GM23338 (cell line): ENCODE results near the gene UBE2H. TPM values are rescaled to one million over a fixed set of nuclear protein-coding genes. Genes with fewer than 3 reads are reported as not detected.
A peak's percentile ranks its signal among the peaks of the same experiment; 100 is the strongest.

ENCODE experiments used
- ATAC-seq: fragments of 200-7000 bp; cut with Tn5 transposase; 3 replicates; pipeline ENCODE4 v1.9.1; 2020
- DNase-seq: peaks from one replicate; pipeline ENCODE4 v3.0.0-alpha.2; 2015; ENCODE audit warnings: low spot score
- H2AFZ ChIP-seq: fragments of 200-600 bp; sonication (generic); 2 replicates; pipeline ENCODE4 v1.8.0; 2016; ENCODE audit warnings: antibody characterized with exemption, mild to moderate bottlenecking, moderate library complexity
- H3F3A ChIP-seq: fragments of 200-600 bp; sonication (generic); replicated peaks from 2 replicates; pipeline ENCODE4 v1.8.0; 2017; ENCODE audit warnings: antibody characterized with exemption, mixed run types, low read depth
- H3K27ac ChIP-seq: fragments of 200-600 bp; sonication (generic); 2 replicates; pipeline ENCODE4 v1.6.1; 2016; ENCODE audit warnings: low read depth
- H3K27me3 ChIP-seq: fragments of 200-600 bp; sonication (generic); 2 replicates; pipeline ENCODE4 v1.8.0; 2016; ENCODE audit warnings: mild to moderate bottlenecking, mixed run types, moderate library complexity; ENCODE audit not compliant: insufficient read depth
- H3K36me3 ChIP-seq: fragments of 200-600 bp; sonication (generic); 2 replicates; pipeline ENCODE4 v1.8.0; 2016; ENCODE audit warnings: mild to moderate bottlenecking; ENCODE audit not compliant: insufficient read depth
- H3K4me1 ChIP-seq: fragments of 200-600 bp; sonication (generic); 2 replicates; pipeline ENCODE4 v1.8.0; 2016; ENCODE audit warnings: mild to moderate bottlenecking, moderate library complexity; ENCODE audit not compliant: insufficient read depth
- H3K4me2 ChIP-seq: fragments of 200-600 bp; sonication (generic); 2 replicates; pipeline ENCODE4 v1.7.1; 2017; ENCODE audit warnings: mixed run types
- H3K4me3 ChIP-seq: fragments of 200-600 bp; sonication (generic); 2 replicates; pipeline ENCODE4 v1.6.1; 2016; ENCODE audit warnings: mixed run types
- H3K79me2 ChIP-seq: fragments of 200-600 bp; sonication (generic); replicated peaks from 2 replicates; pipeline ENCODE4 v1.8.0; 2017; ENCODE audit warnings: mild to moderate bottlenecking; ENCODE audit not compliant: insufficient read depth
- H3K9me2 ChIP-seq: fragments of 200-600 bp; sonication (generic); 2 replicates; pipeline ENCODE4 v1.8.0; 2017; ENCODE audit not compliant: insufficient read depth
- H4K20me1 ChIP-seq: fragments of 200-600 bp; sonication (generic); replicated peaks from 2 replicates; pipeline ENCODE4 v1.8.0; 2017; ENCODE audit warnings: mild to moderate bottlenecking; ENCODE audit not compliant: insufficient read depth
- H3K27ac Mint-ChIP-seq: 2 replicates; pipeline ENCODE4 v1.8.0; 2020; ENCODE audit warnings: inconsistent platforms, mild to moderate bottlenecking, moderate library complexity, mixed read lengths
- H3K27me3 Mint-ChIP-seq: 3 replicates; pipeline ENCODE4 v1.8.0; 2022; ENCODE audit warnings: low read depth, mild to moderate bottlenecking, moderate library complexity, mixed read lengths, inconsistent platforms; ENCODE audit not compliant: insufficient read depth, poor library complexity
- H3K36me3 Mint-ChIP-seq: 3 replicates; pipeline ENCODE4 v1.8.0; 2021; ENCODE audit warnings: low read depth, mild to moderate bottlenecking, inconsistent platforms, moderate library complexity, mixed read lengths
- H3K4me1 Mint-ChIP-seq: 3 replicates; pipeline ENCODE4 v1.8.0; 2020; ENCODE audit warnings: mild to moderate bottlenecking, inconsistent platforms, mixed read lengths
- H3K4me3 Mint-ChIP-seq: 3 replicates; pipeline ENCODE4 v1.8.0; 2021; ENCODE audit warnings: moderate library complexity, mild to moderate bottlenecking, inconsistent platforms, mixed read lengths
- H3K9me3 Mint-ChIP-seq: 3 replicates; pipeline ENCODE4 v1.8.0; 2020; ENCODE audit warnings: moderate library complexity, mild to moderate bottlenecking, inconsistent platforms, mixed read lengths
- CREB1 ChIP-seq: fragments of 250-450 bp; sonication (Bioruptor Pico); IDR thresholded peaks from 2 replicates; pipeline ENCODE4 v1.5.0; 2020; ENCODE audit warnings: low read depth, mild to moderate bottlenecking, moderate library complexity
- CTCF ChIP-seq, 2 experiments: fragments of 200-600 bp in 1 of 2; sonication (generic) in 1 of 2; conservative IDR thresholded peaks; 2 replicates each; pipeline versions ENCODE4 v1.5.1 to v1.6.1; 2016 to 2017; ENCODE audit warnings: antibody characterized with exemption in 2 of 2, low read depth in 2 of 2, mild to moderate bottlenecking in 2 of 2, moderate library complexity in 1 of 2
- EZH2 ChIP-seq: fragments of 200-600 bp; sonication (generic); IDR thresholded peaks from one replicate; pipeline ENCODE4 v1.8.0; 2017; ENCODE audit warnings: antibody characterized with exemption, mild to moderate bottlenecking, low read depth; ENCODE audit not compliant: unreplicated experiment
- NANOG ChIP-seq: IDR thresholded peaks from 2 replicates; pipeline ENCODE4 v1.6.1; 2016; ENCODE audit warnings: antibody characterized with exemption, borderline replicate concordance
- STAT1 ChIP-seq: IDR thresholded peaks from one replicate; pipeline ENCODE4 v1.6.1; 2016; ENCODE audit warnings: antibody characterized with exemption; ENCODE audit not compliant: unreplicated experiment
- ZNF331 ChIP-seq: fragments of 250-450 bp; sonication (Bioruptor Pico); IDR thresholded peaks from 2 replicates; pipeline ENCODE4 v1.5.0; 2020; ENCODE audit warnings: low read depth, mild to moderate bottlenecking, moderate library complexity
- polyA plus RNA-seq: library from polyadenylated mRNA; unstranded; fragments of >200 nt; fragmentation: Nextera tagmentation; extraction: Ambion mirVana; gene quantifications from 2 replicates; pipeline ENCODE4 v1.2.1, GENCODE V29; 2016
- total RNA-seq: library from RNA; depleted of rRNA; stranded (reverse); fragments of >200 nt; shearing (Covaris generic); gene quantifications from 2 replicates; pipeline ENCODE4 v1.2.3, GENCODE V29; 2014
- TF ChIP-seq, protein P1 (sequence below): fragments of 250-450 bp; sonication (Bioruptor Pico); IDR thresholded peaks from 2 replicates; pipeline ENCODE4 v1.5.0; 2020; ENCODE audit warnings: mild to moderate bottlenecking, moderate library complexity
- TF ChIP-seq, protein P2 (sequence below): IDR thresholded peaks from one replicate; pipeline ENCODE4 v1.6.1; 2018; ENCODE audit warnings: antibody characterized with exemption; ENCODE audit not compliant: unreplicated experiment
- TF ChIP-seq, protein P3 (sequence below): IDR thresholded peaks from 2 replicates; pipeline ENCODE4 v1.6.1; 2016; ENCODE audit warnings: antibody characterized with exemption

Gene UBE2H
- total and polyA plus RNA-seq, 2 experiments from 2014 or later = 40.8 to 86.5 TPM

GRCh38 chr7:129803546-129804081 is 149.1 kb downstream of the UBE2H start:
- no peak overlapping the region for H3K4me2 ChIP-seq
- H3K36me3 ChIP-seq = no peaks in the 10 kb centered on the region
- H3K4me3 Mint-ChIP-seq = no peak overlapping the region; the same call in 2 of the 3 replicates
- H3K9me2 ChIP-seq = no peaks in the 10 kb centered on the region
- ATAC-seq (no peak), DNase-seq (no peak)
- peaks cover 18% of the 10 kb centered on the region; the same call in 1 of the 2 replicates for H3K4me1 ChIP-seq
- H3K36me3 Mint-ChIP-seq = no peaks in the 10 kb centered on the region; the same call in 2 of the 3 replicates
- no peak overlapping the region for H2AFZ ChIP-seq
- H3K27me3 Mint-ChIP-seq = peaks cover 20% of the 10 kb centered on the region
- no peak overlapping the region for H3K27ac Mint-ChIP-seq
- no peaks in the 10 kb centered on the region for H3K9me3 Mint-ChIP-seq
- H3K4me1 Mint-ChIP-seq = peaks cover 34% of the 10 kb centered on the region
- peaks cover 6% of the 10 kb centered on the region; the same call in 1 of the 2 replicates for H3F3A ChIP-seq
- TF ChIP-seq NANOG = no peak
- no peaks in the 10 kb centered on the region for H3K79me2 ChIP-seq
- H4K20me1 ChIP-seq = no peaks in the 10 kb centered on the region
- no peak overlapping the region for H3K27ac ChIP-seq
- H3K27me3 ChIP-seq = no peaks in the 10 kb centered on the region
- no peak overlapping the region for H3K4me3 ChIP-seq

GRCh38 chr7:129801882-129802281 is 150.9 kb downstream of the UBE2H start:
- Mint-ChIP-seq H3K4me3 (no peak overlapping the region; the same call in 2 of the 3 replicates), H3K9me3 (no peaks in the 10 kb centered on the region), H3K27me3 (peaks cover 21% of the 10 kb centered on the region), H3K27ac (no peak overlapping the region), H3K36me3 (no peaks in the 10 kb centered on the region; the same call in 2 of the 3 replicates), H3K4me1 (peaks cover 47% of the 10 kb centered on the region)
- Histone ChIP-seq H3K4me3 (no peak overlapping the region), H3K4me2 (no peak overlapping the region), H3K4me1 (peaks cover 30% of the 10 kb centered on the region), H3K79me2 (no peaks in the 10 kb centered on the region), H4K20me1 (no peaks in the 10 kb centered on the region), H3K9me2 (no peaks in the 10 kb centered on the region), H3K27me3 (no peaks in the 10 kb centered on the region), H2AFZ (no peak overlapping the region), H3K36me3 (no peaks in the 10 kb centered on the region), H3F3A (peaks cover 10% of the 10 kb centered on the region; the same call in 1 of the 2 replicates), H3K27ac (no peak overlapping the region)
- DNase-seq (peak; percentile 76), ATAC-seq (peak; percentile 15)
- TF ChIP-seq, protein P1, sequence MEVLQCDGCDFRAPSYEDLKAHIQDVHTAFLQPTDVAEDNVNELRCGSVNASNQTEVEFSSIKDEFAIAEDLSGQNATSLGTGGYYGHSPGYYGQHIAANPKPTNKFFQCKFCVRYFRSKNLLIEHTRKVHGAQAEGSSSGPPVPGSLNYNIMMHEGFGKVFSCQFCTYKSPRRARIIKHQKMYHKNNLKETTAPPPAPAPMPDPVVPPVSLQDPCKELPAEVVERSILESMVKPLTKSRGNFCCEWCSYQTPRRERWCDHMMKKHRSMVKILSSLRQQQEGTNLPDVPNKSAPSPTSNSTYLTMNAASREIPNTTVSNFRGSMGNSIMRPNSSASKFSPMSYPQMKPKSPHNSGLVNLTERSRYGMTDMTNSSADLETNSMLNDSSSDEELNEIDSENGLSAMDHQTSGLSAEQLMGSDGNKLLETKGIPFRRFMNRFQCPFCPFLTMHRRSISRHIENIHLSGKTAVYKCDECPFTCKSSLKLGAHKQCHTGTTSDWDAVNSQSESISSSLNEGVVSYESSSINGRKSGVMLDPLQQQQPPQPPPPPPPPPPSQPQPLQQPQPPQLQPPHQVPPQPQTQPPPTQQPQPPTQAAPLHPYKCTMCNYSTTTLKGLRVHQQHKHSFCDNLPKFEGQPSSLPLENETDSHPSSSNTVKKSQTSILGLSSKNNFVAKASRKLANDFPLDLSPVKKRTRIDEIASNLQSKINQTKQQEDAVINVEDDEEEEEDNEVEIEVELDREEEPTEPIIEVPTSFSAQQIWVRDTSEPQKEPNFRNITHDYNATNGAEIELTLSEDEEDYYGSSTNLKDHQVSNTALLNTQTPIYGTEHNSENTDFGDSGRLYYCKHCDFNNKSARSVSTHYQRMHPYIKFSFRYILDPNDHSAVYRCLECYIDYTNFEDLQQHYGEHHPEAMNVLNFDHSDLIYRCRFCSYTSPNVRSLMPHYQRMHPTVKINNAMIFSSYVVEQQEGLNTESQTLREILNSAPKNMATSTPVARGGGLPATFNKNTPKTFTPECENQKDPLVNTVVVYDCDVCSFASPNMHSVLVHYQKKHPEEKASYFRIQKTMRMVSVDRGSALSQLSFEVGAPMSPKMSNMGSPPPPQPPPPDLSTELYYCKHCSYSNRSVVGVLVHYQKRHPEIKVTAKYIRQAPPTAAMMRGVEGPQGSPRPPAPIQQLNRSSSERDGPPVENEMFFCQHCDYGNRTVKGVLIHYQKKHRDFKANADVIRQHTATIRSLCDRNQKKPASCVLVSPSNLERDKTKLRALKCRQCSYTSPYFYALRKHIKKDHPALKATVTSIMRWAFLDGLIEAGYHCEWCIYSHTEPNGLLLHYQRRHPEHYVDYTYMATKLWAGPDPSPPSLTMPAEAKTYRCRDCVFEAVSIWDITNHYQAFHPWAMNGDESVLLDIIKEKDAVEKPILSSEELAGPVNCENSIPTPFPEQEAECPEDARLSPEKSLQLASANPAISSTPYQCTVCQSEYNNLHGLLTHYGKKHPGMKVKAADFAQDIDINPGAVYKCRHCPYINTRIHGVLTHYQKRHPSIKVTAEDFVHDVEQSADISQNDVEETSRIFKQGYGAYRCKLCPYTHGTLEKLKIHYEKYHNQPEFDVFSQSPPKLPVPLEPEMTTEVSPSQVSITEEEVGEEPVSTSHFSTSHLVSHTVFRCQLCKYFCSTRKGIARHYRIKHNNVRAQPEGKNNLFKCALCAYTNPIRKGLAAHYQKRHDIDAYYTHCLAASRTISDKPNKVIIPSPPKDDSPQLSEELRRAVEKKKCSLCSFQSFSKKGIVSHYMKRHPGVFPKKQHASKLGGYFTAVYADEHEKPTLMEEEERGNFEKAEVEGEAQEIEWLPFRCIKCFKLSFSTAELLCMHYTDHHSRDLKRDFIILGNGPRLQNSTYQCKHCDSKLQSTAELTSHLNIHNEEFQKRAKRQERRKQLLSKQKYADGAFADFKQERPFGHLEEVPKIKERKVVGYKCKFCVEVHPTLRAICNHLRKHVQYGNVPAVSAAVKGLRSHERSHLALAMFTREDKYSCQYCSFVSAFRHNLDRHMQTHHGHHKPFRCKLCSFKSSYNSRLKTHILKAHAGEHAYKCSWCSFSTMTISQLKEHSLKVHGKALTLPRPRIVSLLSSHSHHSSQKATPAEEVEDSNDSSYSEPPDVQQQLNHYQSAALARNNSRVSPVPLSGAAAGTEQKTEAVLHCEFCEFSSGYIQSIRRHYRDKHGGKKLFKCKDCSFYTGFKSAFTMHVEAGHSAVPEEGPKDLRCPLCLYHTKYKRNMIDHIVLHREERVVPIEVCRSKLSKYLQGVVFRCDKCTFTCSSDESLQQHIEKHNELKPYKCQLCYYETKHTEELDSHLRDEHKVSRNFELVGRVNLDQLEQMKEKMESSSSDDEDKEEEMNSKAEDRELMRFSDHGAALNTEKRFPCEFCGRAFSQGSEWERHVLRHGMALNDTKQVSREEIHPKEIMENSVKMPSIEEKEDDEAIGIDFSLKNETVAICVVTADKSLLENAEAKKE (CRISPR knock-in tag) = no peak
- TF ChIP-seq CREB1 (CRISPR knock-in tag) (no peak), CTCF (conservative IDR thresholded peaks at IDR 0.05; ENCODE audit: low read depth in 2 of 2) (no peak), STAT1 (no peak), ZNF331 (CRISPR knock-in tag) (no peak), EZH2 (no peak)
- TF ChIP-seq, protein P2, sequence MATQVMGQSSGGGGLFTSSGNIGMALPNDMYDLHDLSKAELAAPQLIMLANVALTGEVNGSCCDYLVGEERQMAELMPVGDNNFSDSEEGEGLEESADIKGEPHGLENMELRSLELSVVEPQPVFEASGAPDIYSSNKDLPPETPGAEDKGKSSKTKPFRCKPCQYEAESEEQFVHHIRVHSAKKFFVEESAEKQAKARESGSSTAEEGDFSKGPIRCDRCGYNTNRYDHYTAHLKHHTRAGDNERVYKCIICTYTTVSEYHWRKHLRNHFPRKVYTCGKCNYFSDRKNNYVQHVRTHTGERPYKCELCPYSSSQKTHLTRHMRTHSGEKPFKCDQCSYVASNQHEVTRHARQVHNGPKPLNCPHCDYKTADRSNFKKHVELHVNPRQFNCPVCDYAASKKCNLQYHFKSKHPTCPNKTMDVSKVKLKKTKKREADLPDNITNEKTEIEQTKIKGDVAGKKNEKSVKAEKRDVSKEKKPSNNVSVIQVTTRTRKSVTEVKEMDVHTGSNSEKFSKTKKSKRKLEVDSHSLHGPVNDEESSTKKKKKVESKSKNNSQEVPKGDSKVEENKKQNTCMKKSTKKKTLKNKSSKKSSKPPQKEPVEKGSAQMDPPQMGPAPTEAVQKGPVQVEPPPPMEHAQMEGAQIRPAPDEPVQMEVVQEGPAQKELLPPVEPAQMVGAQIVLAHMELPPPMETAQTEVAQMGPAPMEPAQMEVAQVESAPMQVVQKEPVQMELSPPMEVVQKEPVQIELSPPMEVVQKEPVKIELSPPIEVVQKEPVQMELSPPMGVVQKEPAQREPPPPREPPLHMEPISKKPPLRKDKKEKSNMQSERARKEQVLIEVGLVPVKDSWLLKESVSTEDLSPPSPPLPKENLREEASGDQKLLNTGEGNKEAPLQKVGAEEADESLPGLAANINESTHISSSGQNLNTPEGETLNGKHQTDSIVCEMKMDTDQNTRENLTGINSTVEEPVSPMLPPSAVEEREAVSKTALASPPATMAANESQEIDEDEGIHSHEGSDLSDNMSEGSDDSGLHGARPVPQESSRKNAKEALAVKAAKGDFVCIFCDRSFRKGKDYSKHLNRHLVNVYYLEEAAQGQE = no peak
- TF ChIP-seq, protein P3, sequence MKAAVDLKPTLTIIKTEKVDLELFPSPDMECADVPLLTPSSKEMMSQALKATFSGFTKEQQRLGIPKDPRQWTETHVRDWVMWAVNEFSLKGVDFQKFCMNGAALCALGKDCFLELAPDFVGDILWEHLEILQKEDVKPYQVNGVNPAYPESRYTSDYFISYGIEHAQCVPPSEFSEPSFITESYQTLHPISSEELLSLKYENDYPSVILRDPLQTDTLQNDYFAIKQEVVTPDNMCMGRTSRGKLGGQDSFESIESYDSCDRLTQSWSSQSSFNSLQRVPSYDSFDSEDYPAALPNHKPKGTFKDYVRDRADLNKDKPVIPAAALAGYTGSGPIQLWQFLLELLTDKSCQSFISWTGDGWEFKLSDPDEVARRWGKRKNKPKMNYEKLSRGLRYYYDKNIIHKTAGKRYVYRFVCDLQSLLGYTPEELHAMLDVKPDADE = no peak
